NCI-H82 (cell line): ENCODE results near the gene SRSF2.
"Not testable (repeated sequence)": the region's sequence is repeated elsewhere in the genome, so short reads cannot be mapped to it uniquely, and the experiment has no call there.

Source experiments
- DNase-seq: peaks from one replicate; lab custom pipeline; 2025; lab: John Stamatoyannopoulos, UW

The SRSF2 gene

GRCh38 chr17:76738468-76738850 is 1.3 kb upstream of the SRSF2 start:
- DNase-seq = peak; percentile 69

DNA sequence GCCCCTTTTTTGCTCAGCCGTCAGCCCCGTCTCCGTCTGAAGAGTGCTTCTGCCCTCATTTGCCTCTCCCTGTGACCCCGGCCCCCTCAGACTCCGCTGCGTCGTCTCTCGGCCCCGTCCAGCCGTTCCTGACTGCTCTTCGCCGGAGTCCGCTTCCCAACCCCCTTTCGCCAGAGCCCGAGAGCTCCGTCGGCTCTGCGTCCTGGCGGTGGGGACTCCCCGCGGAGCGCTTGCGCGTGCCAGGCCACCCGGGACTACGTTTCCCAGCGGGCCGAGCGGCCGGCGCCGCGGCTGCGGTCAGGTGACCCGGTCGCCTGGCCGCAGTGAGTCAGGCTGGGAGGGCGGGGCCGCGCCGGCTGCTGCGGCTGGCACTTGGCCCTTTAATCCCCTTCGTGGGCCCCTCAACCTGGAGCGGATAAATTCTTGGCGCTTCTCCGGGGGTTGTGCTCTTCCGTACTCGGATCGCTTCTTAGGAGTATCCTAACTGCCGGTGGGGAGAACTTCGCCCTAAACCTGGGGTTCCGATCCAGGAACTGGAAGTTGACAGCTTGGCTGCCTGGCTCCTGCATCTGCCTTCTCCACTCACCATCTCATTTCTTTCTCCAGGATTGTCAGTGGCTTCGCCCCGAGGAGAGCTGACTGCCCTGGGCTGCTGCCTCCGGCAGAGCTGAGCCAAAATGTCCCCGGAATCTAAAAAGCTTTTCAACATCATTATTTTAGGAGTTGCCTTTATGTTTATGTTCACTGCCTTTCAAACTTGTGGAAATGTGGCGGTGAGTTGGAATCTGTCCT is 741 bp upstream of the SRSF2 start, which contains the start of gene MFSD11:
Gene MFSD11 (plus strand): TSS at position 444 of the 792 bp plus-strand sequence. CDS start 234 bp downstream, at position 678.
- peak; percentile 98 for DNase-seq

GRCh38 chr17:76736349-76737081 is 616 bp downstream of the SRSF2 start:
- DNase-seq = peak; percentile 56

- DNase-seq = no peak
Measured at GRCh38 chr17:76735586-76736348, 1.4 kb downstream of the SRSF2 start.

DNA sequence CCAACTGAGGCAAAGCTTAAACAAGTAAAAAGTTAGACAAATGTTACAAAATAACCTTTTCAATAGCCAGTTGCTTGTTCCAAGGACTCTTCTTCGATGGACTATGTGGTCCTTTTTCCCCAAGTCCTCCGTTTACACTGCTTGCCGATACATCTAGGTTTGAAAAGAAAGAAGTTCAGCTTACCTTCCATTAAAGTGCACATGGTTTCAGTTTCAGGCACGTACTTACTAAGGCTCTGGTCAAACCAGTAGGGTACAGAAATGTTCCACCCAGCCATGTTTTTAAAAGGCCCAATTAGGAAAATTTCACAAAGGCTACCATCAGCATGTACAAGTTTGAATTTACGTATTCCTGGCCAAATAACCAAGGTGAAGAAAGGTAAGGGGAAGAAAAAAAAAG is 2.1 kb downstream of the SRSF2 start:
- DNase-seq = peak; percentile 22

DNA sequence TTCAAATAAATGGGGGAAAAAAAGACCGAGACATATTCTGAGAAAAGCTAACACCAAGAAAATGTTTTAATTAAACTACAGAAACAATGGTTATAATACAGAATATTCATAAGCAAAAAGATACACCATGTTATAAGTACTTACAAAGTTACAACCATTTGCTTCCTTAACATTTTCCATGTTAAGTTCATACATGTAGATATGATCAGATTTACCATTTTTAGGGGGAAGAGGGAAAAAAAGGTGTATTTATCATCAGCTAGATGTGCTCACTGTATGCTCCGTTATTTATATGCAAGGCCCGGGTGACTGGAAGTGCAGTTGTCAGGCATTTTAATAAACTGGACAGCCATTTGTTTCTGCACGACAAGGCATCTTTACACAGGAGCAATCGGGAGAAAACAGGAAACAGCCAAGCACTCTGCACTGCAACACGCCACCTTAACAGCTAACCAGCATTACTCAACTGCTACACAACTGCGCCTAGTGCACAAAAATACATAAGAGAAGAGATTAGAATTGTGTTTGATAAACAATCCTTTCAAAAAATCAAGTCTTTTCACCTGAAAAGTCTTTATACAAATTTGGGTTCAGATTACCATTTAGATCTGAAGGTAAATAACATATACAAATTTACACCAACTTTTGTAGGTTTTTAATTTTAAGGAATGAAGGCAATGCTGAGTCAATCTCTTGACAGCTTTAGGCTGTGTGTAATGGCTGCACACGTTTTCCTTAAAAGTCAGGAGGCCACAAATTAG is 2.9 kb downstream of the SRSF2 start:
- no peak for DNase-seq

GRCh38 chr17:76733618-76733957 is 3.5 kb downstream of the SRSF2 start:
- DNase-seq = no peak

DNA sequence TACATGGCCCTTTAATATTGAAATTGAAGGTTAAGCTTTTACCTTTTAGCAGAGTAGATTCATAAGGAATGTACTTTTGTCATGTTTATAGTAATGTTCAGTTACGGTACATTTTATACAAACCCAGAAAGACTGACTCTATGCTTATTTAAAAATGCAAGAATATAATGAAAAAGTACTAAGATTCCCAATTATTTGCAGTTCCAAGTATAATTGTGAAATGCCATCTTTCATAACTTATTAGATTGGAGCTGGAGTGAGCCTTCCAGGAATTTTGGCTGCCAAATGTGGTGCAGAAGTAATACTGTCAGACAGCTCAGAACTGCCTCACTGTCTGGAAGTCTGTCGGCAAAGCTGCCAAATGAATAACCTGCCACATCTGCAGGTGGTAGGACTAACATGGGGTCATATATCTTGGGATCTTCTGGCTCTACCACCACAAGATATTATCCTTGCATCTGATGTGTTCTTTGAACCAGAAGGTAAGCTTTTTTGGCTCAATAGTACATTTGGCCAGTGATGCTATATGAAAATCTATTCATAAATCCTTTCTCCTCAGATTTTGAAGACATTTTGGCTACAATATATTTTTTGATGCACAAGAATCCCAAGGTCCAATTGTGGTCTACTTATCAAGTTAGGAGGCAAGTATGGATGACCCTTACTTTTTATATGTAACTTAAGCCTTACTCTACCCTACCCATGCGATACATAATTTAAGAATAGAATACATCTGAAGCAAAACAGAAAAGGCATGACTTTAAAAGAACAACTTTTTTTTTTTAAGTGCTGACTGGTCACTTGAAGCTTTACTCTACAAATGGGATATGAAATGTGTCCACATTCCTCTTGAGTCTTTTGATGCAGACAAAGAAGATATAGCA is 4.2 kb downstream of the SRSF2 start:
- peak; percentile 36 for DNase-seq

DNA sequence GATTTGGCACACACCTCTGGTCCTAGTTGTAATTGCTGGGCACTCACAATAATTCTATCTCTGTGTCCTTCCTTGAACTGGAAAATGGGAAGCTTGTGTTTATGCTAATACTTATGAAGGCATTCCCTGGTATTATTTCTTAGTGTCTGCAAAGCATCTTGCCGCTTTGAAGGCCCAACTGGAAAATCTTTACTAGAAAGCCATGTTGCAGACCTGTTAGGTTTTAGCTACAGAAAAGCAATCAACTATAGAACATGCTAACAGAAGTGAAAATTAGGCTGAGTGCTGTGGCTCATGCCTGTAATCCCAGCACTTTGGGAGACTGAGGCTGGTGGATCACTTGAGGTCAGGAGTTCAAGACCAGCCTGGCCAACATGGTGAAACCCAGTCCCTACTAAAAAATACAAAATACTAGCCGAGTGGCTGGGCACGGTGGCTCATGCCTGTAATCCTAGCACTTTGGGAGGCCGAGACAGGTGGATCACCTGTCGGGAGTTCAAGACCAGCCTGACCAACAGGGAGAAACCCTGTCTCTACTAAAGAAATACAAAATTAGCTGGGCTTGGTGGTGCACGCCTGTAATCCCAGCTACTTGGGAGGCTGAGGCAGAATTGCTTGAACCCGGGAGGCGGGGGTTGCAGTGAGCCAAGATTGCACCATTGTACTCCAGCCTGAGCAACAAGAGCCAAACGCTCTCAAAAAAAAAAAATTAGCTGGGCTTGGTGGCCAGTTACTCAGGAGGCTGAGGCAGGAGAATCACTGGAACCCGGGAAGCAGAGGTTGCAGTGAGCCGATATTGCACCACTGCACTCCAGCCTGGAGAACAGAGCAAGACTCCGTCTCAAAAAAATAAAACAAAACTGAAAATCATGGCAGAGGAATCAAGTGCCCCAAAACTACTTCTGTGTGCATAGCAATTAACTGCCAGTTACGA is 5.1 kb downstream of the SRSF2 start:
- DNase-seq = peak; percentile 35

DNA sequence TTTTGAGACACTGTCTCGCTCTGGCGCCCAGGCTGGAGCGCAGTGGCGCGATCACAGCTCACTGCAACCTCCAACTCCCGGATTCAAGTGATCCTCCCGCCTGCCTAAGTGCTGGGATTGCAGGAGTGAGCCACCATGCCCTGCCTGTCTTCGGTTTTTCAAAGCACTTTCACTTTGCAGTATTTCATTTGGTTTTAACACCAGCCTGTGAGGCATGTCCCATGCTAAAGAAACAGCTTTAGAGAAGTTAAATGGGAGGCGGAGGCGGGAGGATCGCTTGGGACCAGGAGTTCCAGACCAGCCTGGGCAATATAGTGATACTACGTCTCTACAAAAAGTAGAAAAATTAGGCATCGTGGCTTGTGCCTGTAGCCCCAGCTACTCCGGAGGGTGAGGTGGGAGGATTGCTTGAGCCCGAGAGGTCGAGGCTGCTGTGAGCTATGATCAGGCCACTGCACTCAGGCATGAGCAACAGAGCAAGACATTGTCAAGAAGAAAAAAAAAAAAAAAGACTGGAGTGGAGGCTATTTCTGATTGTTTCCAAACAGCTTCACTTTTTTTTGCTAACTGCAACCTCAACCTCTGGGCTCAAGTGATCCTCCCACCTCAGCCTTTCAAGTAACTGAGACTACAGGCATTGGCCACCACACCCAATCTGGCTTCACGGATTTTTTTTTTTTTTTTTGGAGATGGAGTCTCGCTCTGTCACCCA is 9.2 kb downstream of the SRSF2 start:
- DNase-seq = no peak

DNA sequence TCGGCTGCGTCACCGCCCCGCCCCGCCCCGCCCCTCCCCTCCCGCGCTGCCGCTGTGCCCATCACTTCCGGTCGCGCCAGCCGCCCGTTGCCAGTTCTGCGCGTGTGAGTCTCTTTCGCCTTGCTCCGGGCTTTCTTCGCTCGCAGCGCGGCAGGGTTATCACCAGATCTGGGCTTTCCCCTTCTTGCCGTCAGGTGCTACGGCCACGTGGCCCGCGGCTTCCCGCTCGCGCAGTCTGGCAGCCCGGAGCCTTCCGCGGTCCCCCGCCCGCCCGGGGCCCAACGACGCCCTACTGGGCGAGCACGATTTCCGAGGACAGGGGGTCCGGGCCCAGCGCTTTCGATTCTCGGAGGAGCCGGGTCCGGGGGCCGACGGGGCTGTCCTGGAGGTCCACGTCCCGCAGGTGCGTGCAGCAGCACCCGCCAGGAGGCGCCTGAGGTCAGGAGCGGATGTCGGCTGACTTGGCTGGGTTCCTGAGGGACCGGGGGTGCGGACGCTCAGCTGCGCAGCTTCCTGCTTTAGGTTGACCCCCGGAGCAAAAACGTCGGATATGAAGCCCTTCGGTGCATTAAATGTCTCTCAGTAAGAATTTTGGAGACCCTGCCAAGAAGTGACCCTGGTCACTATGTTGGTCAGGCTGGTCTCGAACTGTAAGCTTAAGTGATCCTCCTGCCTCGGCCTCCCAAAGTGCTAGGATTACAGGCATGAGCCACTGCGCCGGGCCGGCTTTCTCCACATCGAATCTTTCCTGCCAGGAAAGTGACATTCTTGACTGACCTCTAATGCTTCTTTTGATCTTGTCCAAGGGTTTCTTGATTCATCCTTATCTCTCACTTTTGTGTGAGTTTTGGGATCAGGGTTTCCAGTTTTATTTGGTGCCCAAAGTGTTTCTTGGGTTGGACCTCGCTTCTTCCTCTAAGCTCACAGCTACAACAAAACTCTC is 10.1 kb downstream of the SRSF2 start, which contains the start of gene METTL23:
Gene METTL23 (plus strand): TSS at position 64 of the 943 bp plus-strand sequence. CDS start 2,872 bp downstream, outside the sequence.
- DNase-seq = peak; percentile 75

GRCh38 chr17:76726231-76726775 is 10.8 kb downstream of the SRSF2 start, which contains the start of gene JMJD6:
Gene JMJD6, minus strand, starts transcription at chr17:76726606. Its CDS starts 131 bp downstream, at chr17:76726475.
- peak; percentile 97 for DNase-seq

GRCh38 chr17:76725580-76726230 is 11.4 kb downstream of the SRSF2 start:
- peak; percentile 79 for DNase-seq

GRCh38 chr17:76723812-76724211 is 13.3 kb downstream of the SRSF2 start:
- DNase-seq = no peak

DNA sequence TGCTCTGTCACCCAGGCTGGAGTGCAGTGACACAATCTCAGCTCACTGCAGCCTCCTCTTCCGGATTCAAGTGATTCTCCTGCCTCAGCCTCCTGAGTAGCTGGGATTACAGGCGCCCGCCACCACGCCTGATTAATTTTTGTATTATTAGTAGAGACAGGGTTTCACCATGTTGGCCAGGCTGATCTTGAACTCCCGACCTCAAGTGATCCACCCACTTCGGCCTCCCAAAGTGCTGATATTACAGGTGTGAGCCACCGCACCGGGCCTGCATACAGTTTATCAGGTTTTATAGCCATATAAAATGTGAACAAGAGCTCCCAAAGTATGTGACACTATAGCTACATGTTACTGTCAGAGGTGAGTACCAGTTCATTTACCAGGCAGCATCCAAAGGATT is 14.2 kb downstream of the SRSF2 start:
- DNase-seq = not testable (repeated sequence)

GRCh38 chr17:76722279-76722678 is 14.9 kb downstream of the SRSF2 start:
- DNase-seq = no peak

GRCh38 chr17:76721463-76721862 is 15.7 kb downstream of the SRSF2 start:
- DNase-seq = no peak
